ENCODE measurements around the gene ALPI.

DNA sequence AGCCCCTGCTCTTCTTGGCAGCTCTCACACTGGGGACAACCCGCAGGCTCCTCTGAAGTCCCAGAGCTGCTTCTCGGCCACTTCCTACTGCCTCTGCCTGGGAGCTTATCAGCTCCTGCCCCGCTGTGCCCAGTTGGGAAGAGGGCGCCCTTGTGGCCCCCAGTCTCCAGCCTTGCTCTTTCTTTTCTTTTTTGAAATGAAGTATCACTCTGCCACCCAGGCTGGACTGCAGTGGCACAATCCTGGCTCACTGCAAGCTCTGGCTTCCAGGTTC is 20.6 kb upstream of the ALPI start:
- TF ChIP-seq, protein P1, sequence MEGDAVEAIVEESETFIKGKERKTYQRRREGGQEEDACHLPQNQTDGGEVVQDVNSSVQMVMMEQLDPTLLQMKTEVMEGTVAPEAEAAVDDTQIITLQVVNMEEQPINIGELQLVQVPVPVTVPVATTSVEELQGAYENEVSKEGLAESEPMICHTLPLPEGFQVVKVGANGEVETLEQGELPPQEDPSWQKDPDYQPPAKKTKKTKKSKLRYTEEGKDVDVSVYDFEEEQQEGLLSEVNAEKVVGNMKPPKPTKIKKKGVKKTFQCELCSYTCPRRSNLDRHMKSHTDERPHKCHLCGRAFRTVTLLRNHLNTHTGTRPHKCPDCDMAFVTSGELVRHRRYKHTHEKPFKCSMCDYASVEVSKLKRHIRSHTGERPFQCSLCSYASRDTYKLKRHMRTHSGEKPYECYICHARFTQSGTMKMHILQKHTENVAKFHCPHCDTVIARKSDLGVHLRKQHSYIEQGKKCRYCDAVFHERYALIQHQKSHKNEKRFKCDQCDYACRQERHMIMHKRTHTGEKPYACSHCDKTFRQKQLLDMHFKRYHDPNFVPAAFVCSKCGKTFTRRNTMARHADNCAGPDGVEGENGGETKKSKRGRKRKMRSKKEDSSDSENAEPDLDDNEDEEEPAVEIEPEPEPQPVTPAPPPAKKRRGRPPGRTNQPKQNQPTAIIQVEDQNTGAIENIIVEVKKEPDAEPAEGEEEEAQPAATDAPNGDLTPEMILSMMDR (IDR thresholded peaks at IDR 0.05 in 8 of 11, conservative IDR thresholded peaks at IDR 0.05 in 3 of 11): no peak
- no peak for TF ChIP-seq POLR2A (IDR thresholded peaks at IDR 0.05)
